GM23338 (cell line): Measurements from ENCODE around the gene PCP4.

ENCODE experiments used
- CREB1 ChIP-seq: fragments of 250-450 bp; sonication (Bioruptor Pico); IDR thresholded peaks from 2 replicates; pipeline ENCODE4 v1.5.0; 2020; ENCODE audit warnings: low read depth, mild to moderate bottlenecking, moderate library complexity
- EZH2 ChIP-seq: fragments of 200-600 bp; sonication (generic); IDR thresholded peaks from one replicate; pipeline ENCODE4 v1.8.0; 2017; ENCODE audit warnings: antibody characterized with exemption, mild to moderate bottlenecking, low read depth; ENCODE audit not compliant: unreplicated experiment
- EZH2phosphoT487 ChIP-seq: fragments of 200-600 bp; sonication (generic); IDR thresholded peaks from one replicate; pipeline ENCODE4 v1.8.1; 2018; ENCODE audit warnings: antibody characterized with exemption; ENCODE audit not compliant: unreplicated experiment
- JUNB ChIP-seq: IDR thresholded peaks from one replicate; pipeline ENCODE4 v1.6.1; 2016; ENCODE audit warnings: antibody characterized with exemption; ENCODE audit not compliant: unreplicated experiment
- POLR2AphosphoS5 ChIP-seq: IDR thresholded peaks from 2 replicates; pipeline ENCODE4 v1.6.1; 2016; ENCODE audit warnings: antibody characterized with exemption, low read depth
- STAT1 ChIP-seq: IDR thresholded peaks from one replicate; pipeline ENCODE4 v1.6.1; 2016; ENCODE audit warnings: antibody characterized with exemption; ENCODE audit not compliant: unreplicated experiment
- ZNF331 ChIP-seq: fragments of 250-450 bp; sonication (Bioruptor Pico); IDR thresholded peaks from 2 replicates; pipeline ENCODE4 v1.5.0; 2020; ENCODE audit warnings: low read depth, mild to moderate bottlenecking, moderate library complexity
- ZNF462 ChIP-seq: fragments of 250-450 bp; sonication (Bioruptor Pico); IDR thresholded peaks from 2 replicates; pipeline ENCODE4 v1.5.0; 2020; ENCODE audit warnings: mild to moderate bottlenecking, moderate library complexity
- TF ChIP-seq, protein P1 (sequence below), 2 experiments: fragments of 200-600 bp in 1 of 2; sonication (generic) in 1 of 2; conservative IDR thresholded peaks; 2 replicates each; pipeline versions ENCODE4 v1.5.1 to v1.6.1; 2016 to 2017; ENCODE audit warnings: antibody characterized with exemption in 2 of 2, low read depth in 2 of 2, mild to moderate bottlenecking in 2 of 2, moderate library complexity in 1 of 2

- TF ChIP-seq, protein P1, sequence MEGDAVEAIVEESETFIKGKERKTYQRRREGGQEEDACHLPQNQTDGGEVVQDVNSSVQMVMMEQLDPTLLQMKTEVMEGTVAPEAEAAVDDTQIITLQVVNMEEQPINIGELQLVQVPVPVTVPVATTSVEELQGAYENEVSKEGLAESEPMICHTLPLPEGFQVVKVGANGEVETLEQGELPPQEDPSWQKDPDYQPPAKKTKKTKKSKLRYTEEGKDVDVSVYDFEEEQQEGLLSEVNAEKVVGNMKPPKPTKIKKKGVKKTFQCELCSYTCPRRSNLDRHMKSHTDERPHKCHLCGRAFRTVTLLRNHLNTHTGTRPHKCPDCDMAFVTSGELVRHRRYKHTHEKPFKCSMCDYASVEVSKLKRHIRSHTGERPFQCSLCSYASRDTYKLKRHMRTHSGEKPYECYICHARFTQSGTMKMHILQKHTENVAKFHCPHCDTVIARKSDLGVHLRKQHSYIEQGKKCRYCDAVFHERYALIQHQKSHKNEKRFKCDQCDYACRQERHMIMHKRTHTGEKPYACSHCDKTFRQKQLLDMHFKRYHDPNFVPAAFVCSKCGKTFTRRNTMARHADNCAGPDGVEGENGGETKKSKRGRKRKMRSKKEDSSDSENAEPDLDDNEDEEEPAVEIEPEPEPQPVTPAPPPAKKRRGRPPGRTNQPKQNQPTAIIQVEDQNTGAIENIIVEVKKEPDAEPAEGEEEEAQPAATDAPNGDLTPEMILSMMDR (conservative IDR thresholded peaks at IDR 0.05; ENCODE audit: low read depth in 2 of 2): no peak
- TF ChIP-seq POLR2AphosphoS5 (no peak), CREB1 (CRISPR knock-in tag) (no peak), EZH2 (no peak), EZH2phosphoT487 (no peak), JUNB (no peak), STAT1 (no peak), ZNF331 (CRISPR knock-in tag) (no peak), ZNF462 (CRISPR knock-in tag) (no peak)
Measured at GRCh38 chr21:39847877-39848276, 19.4 kb upstream of the PCP4 start.
